ENCODE data around the gene UNC45A.

DNA sequence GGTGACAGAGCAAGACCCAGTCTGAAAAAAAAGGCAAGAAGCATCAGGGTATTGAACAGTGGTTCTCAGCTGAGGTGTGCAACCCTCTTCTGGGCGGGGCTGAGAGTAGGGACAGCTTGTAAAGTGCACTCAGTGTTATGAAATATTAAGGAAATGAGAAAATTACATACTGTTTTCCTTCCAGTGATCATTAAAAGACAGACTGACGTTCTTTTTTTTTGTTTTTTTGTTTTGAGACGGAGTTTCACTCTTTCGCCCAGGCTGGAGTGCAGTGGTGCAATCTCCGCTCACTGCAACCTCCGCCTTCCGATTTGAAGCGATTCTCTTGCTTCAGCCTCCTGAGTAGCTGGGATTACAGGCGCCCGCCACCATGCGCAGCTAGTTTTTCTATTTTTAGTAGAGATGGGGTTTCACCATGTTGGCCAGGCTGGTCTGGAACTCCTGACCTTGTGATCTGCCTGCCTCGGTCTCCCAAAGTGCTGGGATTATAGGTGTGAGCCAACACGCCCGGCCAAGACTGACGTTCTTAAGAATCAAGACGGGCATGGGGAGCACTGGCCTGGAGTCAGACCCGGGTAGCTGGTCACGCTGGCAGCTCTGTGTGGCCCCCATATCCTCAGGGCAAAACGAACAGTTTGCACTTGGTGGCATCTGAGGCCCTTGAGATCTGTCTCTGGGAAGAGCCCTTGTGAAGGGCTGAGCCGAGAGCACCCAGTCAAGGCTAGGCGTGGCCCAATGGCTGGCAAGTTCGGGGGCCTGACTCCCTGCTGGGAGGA lies 20.6 kb upstream of the UNC45A start:
- TF ChIP-seq, protein P1, sequence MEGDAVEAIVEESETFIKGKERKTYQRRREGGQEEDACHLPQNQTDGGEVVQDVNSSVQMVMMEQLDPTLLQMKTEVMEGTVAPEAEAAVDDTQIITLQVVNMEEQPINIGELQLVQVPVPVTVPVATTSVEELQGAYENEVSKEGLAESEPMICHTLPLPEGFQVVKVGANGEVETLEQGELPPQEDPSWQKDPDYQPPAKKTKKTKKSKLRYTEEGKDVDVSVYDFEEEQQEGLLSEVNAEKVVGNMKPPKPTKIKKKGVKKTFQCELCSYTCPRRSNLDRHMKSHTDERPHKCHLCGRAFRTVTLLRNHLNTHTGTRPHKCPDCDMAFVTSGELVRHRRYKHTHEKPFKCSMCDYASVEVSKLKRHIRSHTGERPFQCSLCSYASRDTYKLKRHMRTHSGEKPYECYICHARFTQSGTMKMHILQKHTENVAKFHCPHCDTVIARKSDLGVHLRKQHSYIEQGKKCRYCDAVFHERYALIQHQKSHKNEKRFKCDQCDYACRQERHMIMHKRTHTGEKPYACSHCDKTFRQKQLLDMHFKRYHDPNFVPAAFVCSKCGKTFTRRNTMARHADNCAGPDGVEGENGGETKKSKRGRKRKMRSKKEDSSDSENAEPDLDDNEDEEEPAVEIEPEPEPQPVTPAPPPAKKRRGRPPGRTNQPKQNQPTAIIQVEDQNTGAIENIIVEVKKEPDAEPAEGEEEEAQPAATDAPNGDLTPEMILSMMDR (IDR thresholded peaks at IDR 0.05; ENCODE audit: low read length): no peak
- no peak for TF ChIP-seq EZH2 (optimal IDR thresholded peaks at IDR 0.05; ENCODE audit: low read depth, low read length)

Data from MM.1S (cell line).